Measurements from ENCODE around the gene ZBED1. TPM values are rescaled to one million over a fixed set of nuclear protein-coding genes. Genes with fewer than 3 reads are reported as not detected.

The ZBED1 gene
- total and polyA plus RNA-seq, 9 of the 15 experiments (the other 6 are each of a cell fraction or from before 2014, with no cell fraction given), result 0.61 to 27.6 (median 13.9) TPM

GRCh38 chrX:2452317-2452784 lies 48.4 kb downstream of the ZBED1 start (continued):
- TF ChIP-seq CBFB (CRISPR knock-in tag; IDR thresholded peaks at IDR 0.05) (peak; percentile 61; the same call in 1 of the 2 replicates), HDAC2 (IDR thresholded peaks at IDR 0.05) (no peak)

- Histone ChIP-seq H3K36me3 (ENCODE audit: control insufficient read depth, insufficient read depth, low read length) (no peaks in the 10 kb centered on the region), H3K79me2 (ENCODE audit: control insufficient read depth, insufficient read depth, low read length) (peaks cover 10% of the 10 kb centered on the region), H2AFZ (ENCODE audit: low read depth, low read length) (peak overlapping the region; percentile 96), H3K27me3 (ENCODE audit: control insufficient read depth in 2 of 2, insufficient read depth in 2 of 2, low read length in 2 of 2) (no peaks in the 10 kb centered on the region), H3K9me3 (replicated peaks; ENCODE audit: control insufficient read depth, insufficient read depth, low read depth, low read length) (no peaks in the 10 kb centered on the region), H4K20me1 (replicated peaks; ENCODE audit: control insufficient read depth, insufficient read depth, low read length) (no peaks in the 10 kb centered on the region), H3K4me3 (peak overlapping the region; percentile 23), H3K4me2 (ENCODE audit: insufficient read depth, low read length) (peak overlapping the region; percentile 84), H3K9me1 (ENCODE audit: control insufficient read depth, insufficient read depth, low read length) (no peaks in the 10 kb centered on the region), H3K4me1 (replicated peaks in 1 of 2; ENCODE audit: control insufficient read depth in 2 of 2, insufficient read depth in 2 of 2, low read length in 2 of 2) (no peaks in the 10 kb centered on the region; a peak in 3 of 5 replicates), H3K27ac (ENCODE audit: extremely low read depth, low read depth, low read length) (peak overlapping the region; percentile 92), H3K9ac (ENCODE audit: insufficient read depth in 1 of 2, low read depth in 2 of 2, low read length in 2 of 2) (peak overlapping the region; percentile 70 to 83; a peak in 3 of 4 replicates)
- DNase-seq (ENCODE audit: extremely low read depth in 1 of 4, low spot score in 3 of 4), result peak; percentile 20 to 85 (median 35)
- intact Hi-C loops (cut with micrococcal nuclease) (loop anchor here (1.0 to 2.0 kb wide), 3 partner anchors 13 to 133 kb away; no protein-coding TSS in a partner anchor), in situ Hi-C loops (cut with MboI) (loop anchor here (10.0 kb wide), 1 partner anchor 507 kb away; no protein-coding TSS in a partner anchor)
- ChIA-PET POLR2A (no interaction called here), CTCF (ENCODE audit: low intra/inter-chr PET ratio) (no interaction called here)
- peak; percentile 85 for ATAC-seq
- peak; percentile 95 for FAIRE-seq
- 4% methylated on average over 24 of the region's 25 CpGs for WGBS (ENCODE audit: insufficient coverage, low coverage, missing lambda C conversion rate)
- BruUV-seq (replicated peaks), result no TSS peak
- TF ChIP-seq NFE2 (IDR thresholded peaks at IDR 0.05; ENCODE audit: low read depth) (0 out of 2 replicates have a peak, but pooled peaks have one; percentile 6), ZNF121 (CRISPR knock-in tag; conservative IDR thresholded peaks at IDR 0.05) (no peak), FOXJ2 (tag; IDR thresholded peaks at IDR 0.05) (peak; percentile 63), PHF8 (IDR thresholded peaks at IDR 0.05; ENCODE audit: borderline replicate concordance, low read length) (peak; percentile 7; the same call in 1 of the 2 replicates), EHMT2 (IDR thresholded peaks at IDR 0.05) (peak; percentile 99), RNF2 (IDR thresholded peaks at IDR 0.05) (peak; percentile 90), ETS1 (conservative IDR thresholded peaks at IDR 0.05; ENCODE audit: control insufficient read depth, low read depth, low read length) (no peak), KDM4B (IDR thresholded peaks at IDR 0.05; ENCODE audit: borderline replicate concordance in 2 of 2, low read depth in 1 of 2) (no peak), GABPB2 (CRISPR knock-in tag; conservative IDR thresholded peaks at IDR 0.05) (no peak), E2F6 (IDR thresholded peaks at IDR 0.05; ENCODE audit: borderline replicate concordance in 1 of 2, extremely low read depth in 1 of 2, insufficient read depth in 1 of 2, insufficient read length in 1 of 2, low read depth in 1 of 2, low read length in 1 of 2, poor library complexity in 1 of 2, severe bottlenecking in 1 of 2) (peak in 1 of 2 experiments; percentile 32), RBFOX2 (IDR thresholded peaks at IDR 0.05; ENCODE audit: low read depth, low read length) (no peak), FOXM1 (IDR thresholded peaks at IDR 0.05; ENCODE audit: low read depth) (peak; percentile 94), FOXM1 (CRISPR knock-in tag; IDR thresholded peaks at IDR 0.05; ENCODE audit: low read depth) (peak; percentile 65; the same call in 1 of the 2 replicates), SP1 (CRISPR knock-in tag; IDR thresholded peaks at IDR 0.05) (peak; percentile 57), KLF13 (tag; IDR thresholded peaks at IDR 0.05; ENCODE audit: borderline replicate concordance, low read depth) (no peak), PML (IDR thresholded peaks at IDR 0.05; ENCODE audit: low read length) (peak; percentile 49)
Measured at GRCh38 chrX:2451501-2452316, 49.1 kb downstream of the ZBED1 start.
